GM12872 (cell line): ENCODE data around the gene FAM117B.

ENCODE experiments used
- CTCF ChIP-seq: IDR thresholded peaks from 3 replicates; pipeline ENCODE4 v1.5.1; 2011; ENCODE audit warnings: low read depth, mild to moderate bottlenecking, low read length, moderate library complexity; ENCODE audit not compliant: insufficient read depth

FAM117B gene

GRCh38 chr2:202627042-202627441 lies 7.7 kb upstream of the FAM117B start:
- TF ChIP-seq CTCF, result no peak

- no peak for TF ChIP-seq CTCF
These were observed 6.0 kb upstream of the FAM117B start for GRCh38 chr2:202628646-202629198.

- TF ChIP-seq CTCF, result no peak
These were observed 2.0 kb upstream of the FAM117B start for GRCh38 chr2:202632682-202633290.

- no peak for TF ChIP-seq CTCF
These were observed 1.3 kb upstream of the FAM117B start for GRCh38 chr2:202633470-202633869.

GRCh38 chr2:202635428-202636212 lies 851 bp downstream of the FAM117B start:
- peak; percentile 9; the same call in 1 of the 3 replicates for TF ChIP-seq CTCF

- no peak for TF ChIP-seq CTCF
These were observed 1.4 kb downstream of the FAM117B start for GRCh38 chr2:202636213-202636513.

- no peak for TF ChIP-seq CTCF
These were observed 4.0 kb downstream of the FAM117B start for GRCh38 chr2:202638721-202639120.
